ENCODE results near the gene SHD.
"Not testable (repeated sequence)": the region's sequence is repeated elsewhere in the genome, so short reads cannot be mapped to it uniquely, and the experiment has no call there.

The SHD gene

DNA sequence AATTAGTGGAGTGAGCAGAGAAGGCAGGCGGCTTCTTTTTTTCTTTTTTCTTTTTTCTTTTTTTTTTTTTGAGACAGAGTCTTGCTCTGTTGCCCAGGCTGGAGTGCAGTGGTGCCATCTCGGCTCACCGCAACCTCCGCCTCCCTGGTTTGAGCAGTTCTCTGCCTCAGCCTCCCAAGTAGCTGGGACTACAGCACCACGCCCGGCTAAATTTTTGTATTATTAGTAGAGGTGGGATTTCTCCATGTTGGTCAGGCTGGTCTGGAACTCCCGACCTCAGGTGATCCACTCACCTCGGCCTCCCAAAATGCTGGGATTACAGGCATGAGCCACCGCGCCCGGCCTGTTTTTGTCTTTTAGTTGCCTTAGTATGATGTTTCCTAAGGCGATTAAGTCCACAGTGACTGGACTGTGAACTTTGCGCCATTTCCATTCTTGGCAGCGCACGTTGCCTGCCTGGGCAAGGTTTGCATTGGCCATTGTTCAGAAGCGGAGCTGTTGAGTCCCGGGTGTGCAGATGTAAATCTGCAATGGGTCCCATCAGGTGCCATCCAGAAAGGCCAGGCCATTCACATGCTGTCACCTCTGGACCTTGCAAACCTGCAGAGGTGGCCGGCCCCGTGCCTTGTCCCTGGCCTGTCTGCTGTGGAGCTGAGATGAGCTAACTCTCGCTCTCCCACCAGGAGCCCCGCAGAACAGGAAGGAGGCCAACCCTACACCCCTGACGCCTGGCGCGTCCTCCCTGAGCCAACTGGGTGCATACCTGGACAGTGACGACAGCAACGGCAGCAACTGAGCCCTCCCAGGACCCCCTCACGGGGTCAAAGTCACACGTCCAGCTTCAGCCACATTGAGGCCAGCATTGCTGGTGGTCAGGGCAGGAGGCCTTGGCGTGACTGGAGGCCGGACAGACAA is 10.9 kb upstream of the SHD start:
- Histone ChIP-seq H4K91ac (ENCODE audit: low read depth, low read length) (no peak overlapping the region), H2AK5ac (ENCODE audit: low read length) (no peak overlapping the region), H3K79me2 (ENCODE audit: control insufficient read depth, insufficient read depth, low read length, poor library complexity) (no peaks in the 10 kb centered on the region), H3K9ac (ENCODE audit: low read length) (no peak overlapping the region), H3K4me3 (ENCODE audit: low read depth, low read length) (no peak overlapping the region), H2BK120ac (ENCODE audit: insufficient read depth, low read length, poor library complexity) (no peak overlapping the region), H2BK5ac (ENCODE audit: low read depth, low read length, poor library complexity) (no peak overlapping the region), H3K9me3 (ENCODE audit: insufficient read depth, low read depth, low read length) (peaks cover 1% of the 10 kb centered on the region), H3K79me1 (ENCODE audit: low read length) (no peaks in the 10 kb centered on the region), H3K23ac (ENCODE audit: low read length) (no peak overlapping the region), H3K18ac (ENCODE audit: low read length) (no peak overlapping the region), H3K36me3 (ENCODE audit: control insufficient read depth in 1 of 2, insufficient read depth in 2 of 2, low read length in 2 of 2) (peaks cover 15 to 18% of the 10 kb centered on the region in 2 experiments), H2BK12ac (ENCODE audit: low read length) (no peak overlapping the region), H3K4me1 (ENCODE audit: control insufficient read depth in 1 of 2, insufficient read depth in 2 of 2, low read length in 2 of 2) (no peaks in the 10 kb centered on the region), H3K4me2 (ENCODE audit: low read length) (no peak overlapping the region), H3K27ac (ENCODE audit: low read depth, low read length) (no peak overlapping the region), H2AFZ (ENCODE audit: insufficient read depth, low read length, poor library complexity) (no peak overlapping the region), H4K8ac (ENCODE audit: low read depth, low read length) (no peak overlapping the region), H4K12ac (ENCODE audit: low read depth, low read length) (no peak overlapping the region), H3K27me3 (ENCODE audit: insufficient read depth, low read length) (no peaks in the 10 kb centered on the region), H3K4ac (ENCODE audit: low read depth, low read length) (no peak overlapping the region), H3K14ac (ENCODE audit: low read length) (no peak overlapping the region)
- DNase-seq: no peak
- WGBS (ENCODE audit: extremely low coverage, insufficient coverage, insufficient read length): no CpG with 5 or more reads among the region's 30 CpGs

DNA sequence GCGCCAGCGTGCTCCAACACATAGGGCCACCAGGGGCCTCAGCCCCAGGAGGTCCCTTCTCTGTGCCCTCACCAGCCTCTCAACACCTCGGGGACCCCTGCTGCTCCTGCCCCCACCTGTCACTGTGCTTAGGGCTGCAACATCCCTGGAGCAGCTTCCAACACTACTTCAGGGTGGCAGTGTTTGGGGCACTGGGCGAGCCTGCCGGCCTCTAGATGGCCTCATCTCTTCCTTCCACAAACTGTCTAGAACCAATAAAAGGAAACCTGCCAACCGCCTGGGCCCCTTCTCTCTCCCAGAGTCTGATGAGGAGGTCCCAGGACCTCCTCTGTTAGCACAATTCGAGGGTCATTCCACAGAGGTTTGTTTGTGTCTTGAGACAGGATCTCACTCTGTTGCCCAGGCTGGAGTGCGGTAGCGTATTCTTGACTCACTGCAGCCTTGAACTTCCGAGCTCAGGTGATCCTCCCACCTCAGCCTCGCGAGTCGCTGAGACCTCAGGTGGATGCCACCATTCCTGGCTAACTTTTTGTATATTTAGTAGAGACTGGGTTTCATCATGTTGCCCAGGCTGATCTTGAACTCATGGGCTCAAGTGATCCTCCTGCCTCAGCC is 10.1 kb upstream of the SHD start:
- Histone ChIP-seq H2BK120ac (ENCODE audit: insufficient read depth, low read length, poor library complexity) (no peak overlapping the region), H3K9me3 (ENCODE audit: insufficient read depth, low read depth, low read length) (peaks cover 1% of the 10 kb centered on the region), H2BK12ac (ENCODE audit: low read length) (no peak overlapping the region), H3K9ac (ENCODE audit: low read length) (no peak overlapping the region), H2BK5ac (ENCODE audit: low read depth, low read length, poor library complexity) (no peak overlapping the region), H3K18ac (ENCODE audit: low read length) (no peak overlapping the region), H3K4me3 (ENCODE audit: low read depth, low read length) (no peak overlapping the region), H3K36me3 (ENCODE audit: control insufficient read depth in 1 of 2, insufficient read depth in 2 of 2, low read length in 2 of 2) (peaks cover 11 to 17% of the 10 kb centered on the region in 2 experiments), H3K14ac (ENCODE audit: low read length) (no peak overlapping the region), H3K4me1 (ENCODE audit: control insufficient read depth in 1 of 2, insufficient read depth in 2 of 2, low read length in 2 of 2) (no peaks in the 10 kb centered on the region), H2AFZ (ENCODE audit: insufficient read depth, low read length, poor library complexity) (no peak overlapping the region), H4K12ac (ENCODE audit: low read depth, low read length) (no peak overlapping the region), H3K79me1 (ENCODE audit: low read length) (no peaks in the 10 kb centered on the region), H3K79me2 (ENCODE audit: control insufficient read depth, insufficient read depth, low read length, poor library complexity) (no peaks in the 10 kb centered on the region), H2AK5ac (ENCODE audit: low read length) (no peak overlapping the region), H3K4ac (ENCODE audit: low read depth, low read length) (no peak overlapping the region), H4K8ac (ENCODE audit: low read depth, low read length) (no peak overlapping the region), H3K27me3 (ENCODE audit: insufficient read depth, low read length) (no peaks in the 10 kb centered on the region), H3K23ac (ENCODE audit: low read length) (no peak overlapping the region), H3K27ac (ENCODE audit: low read depth, low read length) (no peak overlapping the region), H4K91ac (ENCODE audit: low read depth, low read length) (no peak overlapping the region), H3K4me2 (ENCODE audit: low read length) (no peak overlapping the region)
- DNase-seq: no peak
- no CpG with 5 or more reads among the region's 13 CpGs for WGBS (ENCODE audit: extremely low coverage, insufficient coverage, insufficient read length)

DNA sequence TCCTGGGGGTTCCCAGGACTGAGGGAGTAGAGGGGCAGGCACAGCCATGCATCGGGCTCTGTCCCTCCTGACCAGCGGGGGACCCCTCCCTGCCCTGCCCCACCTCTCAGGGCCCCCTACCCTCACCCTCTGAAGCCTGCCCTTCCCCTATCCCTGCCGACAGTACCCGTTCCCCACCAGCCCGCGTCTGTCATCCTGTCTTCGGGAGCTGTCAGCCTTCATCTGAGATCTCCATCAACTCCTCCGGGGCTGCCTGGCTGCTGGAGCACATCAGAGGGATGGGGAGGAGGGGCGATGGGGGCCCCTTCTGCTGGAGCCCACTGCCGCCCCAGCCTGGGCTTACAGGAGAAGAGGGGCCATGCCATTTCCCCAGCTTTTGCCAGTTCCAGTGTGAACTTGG is 6.2 kb upstream of the SHD start:
- H4K12ac ChIP-seq (ENCODE audit: low read depth, low read length): no peak overlapping the region
- H2AFZ ChIP-seq (ENCODE audit: insufficient read depth, low read length, poor library complexity): no peak overlapping the region
- no peak overlapping the region for H2BK12ac ChIP-seq (ENCODE audit: low read length)
- peaks cover 6 to 13% of the 10 kb centered on the region in 2 experiments for H3K36me3 ChIP-seq (ENCODE audit: control insufficient read depth in 1 of 2, insufficient read depth in 2 of 2, low read length in 2 of 2)
- peaks cover 1% of the 10 kb centered on the region for H3K9me3 ChIP-seq (ENCODE audit: insufficient read depth, low read depth, low read length)
- H3K14ac ChIP-seq (ENCODE audit: low read length): no peak overlapping the region
- no peak overlapping the region for H3K4ac ChIP-seq (ENCODE audit: low read depth, low read length)
- H3K23ac ChIP-seq (ENCODE audit: low read length): no peak overlapping the region
- WGBS (ENCODE audit: extremely low coverage, insufficient coverage, insufficient read length): no CpG with 5 or more reads among the region's 10 CpGs
- H2AK5ac ChIP-seq (ENCODE audit: low read length): no peak overlapping the region
- H4K8ac ChIP-seq (ENCODE audit: low read depth, low read length): no peak overlapping the region
- H3K4me2 ChIP-seq (ENCODE audit: low read length): no peak overlapping the region
- no peaks in the 10 kb centered on the region for H3K79me2 ChIP-seq (ENCODE audit: control insufficient read depth, insufficient read depth, low read length, poor library complexity)
- H2BK5ac ChIP-seq (ENCODE audit: low read depth, low read length, poor library complexity): no peak overlapping the region
- H3K79me1 ChIP-seq (ENCODE audit: low read length): peaks cover 2% of the 10 kb centered on the region
- no peak overlapping the region for H2BK120ac ChIP-seq (ENCODE audit: insufficient read depth, low read length, poor library complexity)
- H4K91ac ChIP-seq (ENCODE audit: low read depth, low read length): no peak overlapping the region
- DNase-seq: no peak
- no peaks in the 10 kb centered on the region for H3K27me3 ChIP-seq (ENCODE audit: insufficient read depth, low read length)
- no peak overlapping the region for H3K9ac ChIP-seq (ENCODE audit: low read length)
- H3K27ac ChIP-seq (ENCODE audit: low read depth, low read length): no peak overlapping the region
- H3K4me1 ChIP-seq (ENCODE audit: control insufficient read depth in 1 of 2, insufficient read depth in 2 of 2, low read length in 2 of 2): peaks cover 3 to 6% of the 10 kb centered on the region in 2 experiments
- H3K4me3 ChIP-seq (ENCODE audit: low read depth, low read length): no peak overlapping the region
- H3K18ac ChIP-seq (ENCODE audit: low read length): no peak overlapping the region

DNA sequence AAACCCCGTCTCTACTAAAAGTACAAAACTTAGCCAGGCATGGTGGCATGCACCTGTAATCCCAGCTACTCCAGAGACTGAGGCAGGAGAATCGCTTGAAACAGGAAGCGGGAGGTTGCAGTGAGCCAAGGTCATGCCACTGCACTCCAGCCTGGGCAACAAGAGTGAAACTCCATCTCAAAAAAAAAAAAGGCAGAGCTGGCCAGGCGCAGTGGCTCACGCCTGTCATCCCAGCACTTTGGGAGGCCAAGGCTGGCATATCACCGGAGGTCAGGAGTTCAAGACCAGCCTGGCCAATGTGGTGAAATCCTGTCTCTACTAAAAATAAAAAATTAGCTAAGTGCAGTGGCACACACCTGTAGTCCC is 4.8 kb upstream of the SHD start:
- H3K4ac ChIP-seq (ENCODE audit: low read depth, low read length); H3K27ac ChIP-seq (ENCODE audit: low read depth, low read length); DNase-seq; H3K9ac ChIP-seq (ENCODE audit: low read length); H3K79me1 ChIP-seq (ENCODE audit: low read length); H2BK12ac ChIP-seq (ENCODE audit: low read length); H4K12ac ChIP-seq (ENCODE audit: low read depth, low read length); H4K8ac ChIP-seq (ENCODE audit: low read depth, low read length); H3K23ac ChIP-seq (ENCODE audit: low read length); H3K4me3 ChIP-seq (ENCODE audit: low read depth, low read length); H2BK120ac ChIP-seq (ENCODE audit: insufficient read depth, low read length, poor library complexity); H3K79me2 ChIP-seq (ENCODE audit: control insufficient read depth, insufficient read depth, low read length, poor library complexity); H4K91ac ChIP-seq (ENCODE audit: low read depth, low read length); H3K27me3 ChIP-seq (ENCODE audit: insufficient read depth, low read length); H3K36me3 ChIP-seq (ENCODE audit: control insufficient read depth in 1 of 2, insufficient read depth in 2 of 2, low read length in 2 of 2); H2AFZ ChIP-seq (ENCODE audit: insufficient read depth, low read length, poor library complexity); H2BK5ac ChIP-seq (ENCODE audit: low read depth, low read length, poor library complexity); H3K18ac ChIP-seq (ENCODE audit: low read length); H3K4me1 ChIP-seq (ENCODE audit: control insufficient read depth in 1 of 2, insufficient read depth in 2 of 2, low read length in 2 of 2); H3K4me2 ChIP-seq (ENCODE audit: low read length); H3K9me3 ChIP-seq (ENCODE audit: insufficient read depth, low read depth, low read length); H3K14ac ChIP-seq (ENCODE audit: low read length); H2AK5ac ChIP-seq (ENCODE audit: low read length): not testable (repeated sequence)
- no CpG with 5 or more reads among the region's 6 CpGs for WGBS (ENCODE audit: extremely low coverage, insufficient coverage, insufficient read length)
